Ishikawa (cell line): Measurements from ENCODE around the gene PLPPR3.

Source experiments
- CEBPB ChIP-seq: IDR thresholded peaks from 2 replicates; pipeline ENCODE4 v1.6.1; 2012
- CREB1 ChIP-seq: IDR thresholded peaks from 2 replicates; pipeline ENCODE4 v1.6.1; 2012; ENCODE audit warnings: low read depth
- EGR1 ChIP-seq: IDR thresholded peaks from 2 replicates; pipeline ENCODE4 v1.6.1; 2012
- EP300 ChIP-seq: IDR thresholded peaks from 2 replicates; pipeline ENCODE4 v1.6.1; 2012; ENCODE audit warnings: borderline replicate concordance
- FOXM1 ChIP-seq: IDR thresholded peaks from 2 replicates; pipeline ENCODE4 v1.6.1; 2012; ENCODE audit warnings: low read depth, borderline replicate concordance
- MAX ChIP-seq: IDR thresholded peaks from 2 replicates; pipeline ENCODE4 v1.6.1; 2012
- NFIC ChIP-seq: IDR thresholded peaks from 2 replicates; pipeline ENCODE4 v1.6.1; 2012
- RAD21 ChIP-seq: IDR thresholded peaks from 2 replicates; pipeline ENCODE4 v1.6.1; 2012; ENCODE audit warnings: low read depth
- REST ChIP-seq: IDR thresholded peaks from 2 replicates; pipeline ENCODE4 v1.6.1; 2012; ENCODE audit warnings: low read depth, mild to moderate bottlenecking
- TAF1 ChIP-seq: IDR thresholded peaks from 2 replicates; pipeline ENCODE4 v1.6.1; 2012; ENCODE audit warnings: low read depth, mild to moderate bottlenecking
- TCF12 ChIP-seq: IDR thresholded peaks from 2 replicates; pipeline ENCODE4 v1.6.1; 2012; ENCODE audit warnings: low read depth
- TEAD4 ChIP-seq: IDR thresholded peaks from 2 replicates; pipeline ENCODE4 v1.6.1; 2012
- USF1 ChIP-seq: IDR thresholded peaks from 2 replicates; pipeline ENCODE4 v1.6.1; 2012
- YY1 ChIP-seq: IDR thresholded peaks from 2 replicates; pipeline ENCODE4 v1.6.1; 2012; ENCODE audit warnings: low read depth
- ZBTB7A ChIP-seq: IDR thresholded peaks from 2 replicates; pipeline ENCODE4 v1.6.1; 2012; ENCODE audit warnings: low read depth

PLPPR3 gene

GRCh38 chr19:831407-832369, 9.9 kb upstream of the PLPPR3 start:
- TF ChIP-seq FOXM1: no peak
- TF ChIP-seq REST: no peak
- TF ChIP-seq RAD21: no peak
- no peak for TF ChIP-seq YY1
- no peak for TF ChIP-seq TCF12
- no peak for TF ChIP-seq MAX
- no peak for TF ChIP-seq EGR1
- TF ChIP-seq TAF1: no peak
- TF ChIP-seq EP300: no peak
- TF ChIP-seq USF1: no peak
- TF ChIP-seq ZBTB7A: no peak
- TF ChIP-seq CREB1: no peak
- TF ChIP-seq NFIC: no peak
- TF ChIP-seq TEAD4: no peak
- no peak for TF ChIP-seq CEBPB

GRCh38 chr19:829129-829758, 7.5 kb upstream of the PLPPR3 start:
- TF ChIP-seq FOXM1: no peak
- TF ChIP-seq TCF12: no peak
- no peak for TF ChIP-seq ZBTB7A
- no peak for TF ChIP-seq EGR1
- no peak for TF ChIP-seq CREB1
- no peak for TF ChIP-seq YY1
- no peak for TF ChIP-seq REST
- TF ChIP-seq TEAD4: no peak
- TF ChIP-seq CEBPB: no peak
- no peak for TF ChIP-seq USF1
- TF ChIP-seq TAF1: no peak
- TF ChIP-seq NFIC: no peak
- TF ChIP-seq MAX: no peak
- no peak for TF ChIP-seq RAD21
- TF ChIP-seq EP300: no peak

- TF ChIP-seq TEAD4: no peak
- TF ChIP-seq EP300: no peak
- TF ChIP-seq TAF1: no peak
- TF ChIP-seq MAX: no peak
- TF ChIP-seq EGR1: no peak
- TF ChIP-seq USF1: no peak
- no peak for TF ChIP-seq NFIC
- TF ChIP-seq CEBPB: no peak
- TF ChIP-seq ZBTB7A: no peak
- TF ChIP-seq YY1: no peak
- TF ChIP-seq FOXM1: no peak
These were observed 6.1 kb upstream of the PLPPR3 start, which contains the start of gene AZU1 for GRCh38 chr19:827710-828321. TSS of gene AZU1 (plus strand) at chr19:827837. CDS start at chr19:827847, 10 bp downstream.

- no peak for TF ChIP-seq TCF12
- TF ChIP-seq RAD21: no peak
- TF ChIP-seq CEBPB: no peak
- TF ChIP-seq TAF1: no peak
- no peak for TF ChIP-seq TEAD4
- no peak for TF ChIP-seq MAX
- TF ChIP-seq ZBTB7A: no peak
- no peak for TF ChIP-seq NFIC
- TF ChIP-seq CREB1: no peak
- no peak for TF ChIP-seq FOXM1
- TF ChIP-seq USF1: no peak
- TF ChIP-seq EGR1: no peak
- TF ChIP-seq REST: no peak
These were observed 5.6 kb upstream of the PLPPR3 start for GRCh38 chr19:827314-827709.
